Lower leg skin (tissue), 3 donors: ENCODE data around the gene ZNF76.

ENCODE experiments used
- CTCF ChIP-seq, 3 donors: fragments of 450-650 bp; IDR thresholded peaks; one replicate each; pipeline ENCODE4 v1.5.1; 2016; ENCODE audit warnings: antibody characterized with exemption in 3 of 3, mild to moderate bottlenecking in 3 of 3, moderate library complexity in 2 of 3
- POLR2A ChIP-seq, 2 donors: fragments of 450-650 bp; IDR thresholded peaks; one replicate each; pipeline ENCODE4 v1.6.1; 2016 to 2017; ENCODE audit warnings: antibody characterized with exemption in 2 of 2, mild to moderate bottlenecking in 1 of 2, moderate library complexity in 1 of 2

- TF ChIP-seq POLR2A (IDR thresholded peaks at IDR 0.05) (no peak), CTCF (IDR thresholded peaks at IDR 0.05) (no peak)
Measured at GRCh38 chr6:35298625-35299140, 39.1 kb downstream of the ZNF76 start.
